Smooth muscle cell (in vitro differentiated cells): ENCODE results near the gene DCLK2. TPM values are rescaled to one million over a fixed set of nuclear protein-coding genes. Genes with fewer than 3 reads are reported as not detected.

Experiments used
- DNase-seq: peaks from one replicate; lab custom pipeline; 2025; ENCODE audit not compliant: unreplicated experiment; lab: John Stamatoyannopoulos, UW
- H2AFZ ChIP-seq: fragments of 200-600 bp; sonication (generic); 2 replicates; pipeline ENCODE4 v1.6.0; 2016; ENCODE audit warnings: antibody characterized with exemption, low read depth, mild to moderate bottlenecking
- H3F3A ChIP-seq: fragments of 200-600 bp; sonication (generic); 2 replicates; pipeline ENCODE4 v1.6.0; 2017; ENCODE audit warnings: antibody characterized with exemption, low read depth
- H3K27ac ChIP-seq: fragments of 200-600 bp; sonication (generic); 2 replicates; pipeline ENCODE4 v1.5.1; 2016; ENCODE audit warnings: low read depth, mild to moderate bottlenecking
- H3K27me3 ChIP-seq: fragments of 200-600 bp; sonication (generic); 2 replicates; pipeline ENCODE4 v1.6.1; 2016; ENCODE audit warnings: low read depth, mild to moderate bottlenecking
- H3K36me3 ChIP-seq: fragments of 200-600 bp; sonication (generic); 2 replicates; pipeline ENCODE4 v1.5.1; 2016; ENCODE audit warnings: low read depth
- H3K4me1 ChIP-seq: fragments of 200-600 bp; sonication (generic); 2 replicates; pipeline ENCODE4 v1.5.1; 2016; ENCODE audit warnings: low read depth
- H3K4me2 ChIP-seq: fragments of 200-600 bp; sonication (generic); 2 replicates; pipeline ENCODE4 v1.6.0; 2016; ENCODE audit warnings: mild to moderate bottlenecking
- H3K4me3 ChIP-seq: fragments of 200-600 bp; sonication (generic); 2 replicates; pipeline ENCODE4 v1.5.1; 2016; ENCODE audit warnings: mild to moderate bottlenecking
- H3K79me2 ChIP-seq: fragments of 200-600 bp; sonication (generic); 2 replicates; pipeline ENCODE4 v1.6.0; 2016; ENCODE audit warnings: low read depth, mild to moderate bottlenecking
- H3K9ac ChIP-seq: fragments of 200-600 bp; sonication (generic); 2 replicates; pipeline ENCODE4 v1.6.0; 2016; ENCODE audit warnings: low read depth
- H3K9me3 ChIP-seq: fragments of 200-600 bp; sonication (generic); replicated peaks from 2 replicates; pipeline ENCODE4 v1.5.1; 2016; ENCODE audit warnings: low read depth
- H4K20me1 ChIP-seq: fragments of 200-600 bp; sonication (generic); 2 replicates; pipeline ENCODE4 v1.6.0; 2016; ENCODE audit warnings: low read depth
- CTCF ChIP-seq: fragments of 200-600 bp; sonication (generic); IDR thresholded peaks from 2 replicates; pipeline ENCODE4 v1.5.1; 2017; ENCODE audit warnings: borderline replicate concordance, mild to moderate bottlenecking, antibody characterized with exemption; ENCODE audit not compliant: insufficient read depth, poor library complexity, severe bottlenecking
- WGBS: methylation state at CpG from one replicate; pipeline ENCODE4 v1.1.7; 2016; ENCODE audit warnings: low lambda C conversion rate; 5-methylcytosine and 5-hydroxymethylcytosine counted together
- polyA plus RNA-seq: library from polyadenylated mRNA; unstranded; fragments of >200 nt; fragmentation: Nextera tagmentation; extraction: Ambion mirVana; gene quantifications from 2 replicates; pipeline ENCODE4 v1.2.1, GENCODE V29; 2016
- total RNA-seq: library from RNA; depleted of rRNA; stranded (reverse); fragments of >200 nt; gene quantifications from 2 replicates; pipeline ENCODE4 v1.2.3, GENCODE V29; 2014

Gene DCLK2
- total and polyA plus RNA-seq, 2 experiments from 2014 or later, result 1.3 to 4.8 TPM

GRCh38 chr4:150056569-150056968, 21.7 kb upstream of the DCLK2 start:
- Histone ChIP-seq H3K9ac (no peak overlapping the region), H3K9me3 (no peaks in the 10 kb centered on the region), H3K27ac (no peak overlapping the region), H3K79me2 (no peaks in the 10 kb centered on the region), H2AFZ (no peak overlapping the region), H3K27me3 (no peaks in the 10 kb centered on the region), H4K20me1 (no peaks in the 10 kb centered on the region), H3K4me3 (no peak overlapping the region), H3K4me1 (no peaks in the 10 kb centered on the region), H3K36me3 (no peaks in the 10 kb centered on the region), H3K4me2 (no peak overlapping the region), H3F3A (no peaks in the 10 kb centered on the region)
- DNase-seq, result no peak
- TF ChIP-seq CTCF, result no peak

- Histone ChIP-seq H3K27ac (no peak overlapping the region), H2AFZ (no peak overlapping the region), H3K4me3 (no peak overlapping the region), H3K9me3 (no peaks in the 10 kb centered on the region), H3K27me3 (no peaks in the 10 kb centered on the region), H3K79me2 (no peaks in the 10 kb centered on the region), H3F3A (no peaks in the 10 kb centered on the region), H3K4me1 (no peaks in the 10 kb centered on the region), H4K20me1 (no peaks in the 10 kb centered on the region), H3K4me2 (no peak overlapping the region), H3K9ac (no peak overlapping the region), H3K36me3 (no peaks in the 10 kb centered on the region)
- 0% methylated on average over 1 of the region's 1 CpG for WGBS
- TF ChIP-seq CTCF, result no peak
- DNase-seq, result no peak
Observed at GRCh38 chr4:150061086-150061776, 17.0 kb upstream of the DCLK2 start.

GRCh38 chr4:150063128-150063527, 15.1 kb upstream of the DCLK2 start:
- peak overlapping the region; percentile 14 for H2AFZ ChIP-seq

More at GRCh38 chr4:150063128-150063527, 15.1 kb upstream of the DCLK2 start:
- no peak overlapping the region for H3K9ac ChIP-seq
- H3K4me1 ChIP-seq, result no peaks in the 10 kb centered on the region
- no peak overlapping the region for H3K4me3 ChIP-seq
- no peak overlapping the region for H3K27ac ChIP-seq
- no peak overlapping the region for H3K4me2 ChIP-seq
- no peaks in the 10 kb centered on the region for H3K36me3 ChIP-seq
- H3K27me3 ChIP-seq, result no peaks in the 10 kb centered on the region
- no peaks in the 10 kb centered on the region for H4K20me1 ChIP-seq
- no peaks in the 10 kb centered on the region for H3K9me3 ChIP-seq
- no peaks in the 10 kb centered on the region for H3F3A ChIP-seq
- H3K79me2 ChIP-seq, result no peaks in the 10 kb centered on the region
- TF ChIP-seq CTCF, result no peak
- no peak for DNase-seq
